HepG2 (cell line): ENCODE results near the gene CDC42SE1. TPM values are rescaled to one million over a fixed set of nuclear protein-coding genes. Genes with fewer than 3 reads are reported as not detected.

Experiments
- AHDC1 ChIP-seq: sonication (generic); formaldehyde crosslinking; IDR thresholded peaks from 2 replicates; pipeline ENCODE4 v1.5.1; 2020; ENCODE audit warnings: mild to moderate bottlenecking, missing genetic modification reagents, borderline replicate concordance
- BRF2 ChIP-seq: sonication (generic); formaldehyde crosslinking; IDR thresholded peaks from 2 replicates; pipeline ENCODE4 v1.8.1; 2022; ENCODE audit warnings: mild to moderate bottlenecking, missing genetic modification reagents
- JUND ChIP-seq: sonication (generic); formaldehyde crosslinking; IDR thresholded peaks from 2 replicates; pipeline ENCODE4 v1.8.0; 2022; ENCODE audit warnings: mild to moderate bottlenecking, missing genetic modification reagents
- KDM5B ChIP-seq: sonication (generic); formaldehyde crosslinking; IDR thresholded peaks from 2 replicates; pipeline ENCODE4 v1.4.0; 2020; ENCODE audit warnings: missing genetic modification reagents, mild to moderate bottlenecking, borderline replicate concordance
- NCOA2 ChIP-seq: sonication (generic); formaldehyde crosslinking; IDR thresholded peaks from 2 replicates; pipeline ENCODE4 v1.8.0; 2022; ENCODE audit warnings: inconsistent platforms
- NFKB2 ChIP-seq: sonication (generic); formaldehyde crosslinking; IDR thresholded peaks from 2 replicates; pipeline ENCODE4 v1.4.0; 2020; ENCODE audit warnings: missing genetic modification reagents, borderline replicate concordance
- NR2F1 ChIP-seq, 2 experiments: fragments of 450-650 bp in 1 of 2; formaldehyde crosslinking in 1 of 2; IDR thresholded peaks; 2 replicates each; pipeline versions ENCODE4 v1.5.0 to v1.6.1; 2016 to 2020; ENCODE audit warnings: mild to moderate bottlenecking in 1 of 2, missing compliant biosample characterization in 1 of 2, missing genetic modification reagents in 1 of 2, moderate library complexity in 1 of 2
- NR2F2 ChIP-seq: IDR thresholded peaks from 2 replicates; pipeline ENCODE4 v1.6.1; 2012; ENCODE audit warnings: low read depth, inconsistent platforms, borderline replicate concordance
- STAG1 ChIP-seq: sonication (generic); formaldehyde crosslinking; IDR thresholded peaks from 2 replicates; pipeline ENCODE4 v1.4.0; 2020; ENCODE audit warnings: missing genetic modification reagents
- TEAD2 ChIP-seq: sonication (generic); formaldehyde crosslinking; IDR thresholded peaks from 2 replicates; pipeline ENCODE4 v1.9.0; 2021; ENCODE audit warnings: missing genetic modification reagents
- TFDP1 ChIP-seq: IDR thresholded peaks from 2 replicates; pipeline ENCODE4 v1.6.1; 2016; ENCODE audit warnings: missing compliant biosample characterization, missing genetic modification reagents, borderline replicate concordance
- UBTF ChIP-seq: sonication (generic); formaldehyde crosslinking; IDR thresholded peaks from 2 replicates; pipeline ENCODE4 v1.4.0; 2020; ENCODE audit warnings: mild to moderate bottlenecking, missing genetic modification reagents
- ZBTB34 ChIP-seq: sonication (generic); formaldehyde crosslinking; IDR thresholded peaks from 2 replicates; pipeline ENCODE4 v1.8.0; 2022; ENCODE audit warnings: mild to moderate bottlenecking, missing genetic modification reagents
- ZNF564 ChIP-seq: sonication (generic); formaldehyde crosslinking; IDR thresholded peaks from 2 replicates; pipeline ENCODE4 v1.8.1; 2023; ENCODE audit warnings: mild to moderate bottlenecking, missing genetic modification reagents
- ZNF792 ChIP-seq: IDR thresholded peaks from 2 replicates; pipeline ENCODE4 v1.6.1; 2016
- polyA plus RNA-seq, 8 experiments: library from polyadenylated mRNA; depleted of rRNA in 3 of 8; stranded (reverse) in 7 of 8; unstranded in 1 of 8; fragments of >200 nt; fragmentation: Illumina TruSeq in 4 of 8; extraction: Trizol in 4 of 8; gene quantifications; 2 replicates each; pipeline versions ENCODE4 v1.2.1 to v1.2.3, GENCODE V29; 2011 to 2016; ENCODE audit warnings: low read depth in 4 of 8, missing spikeins in 1 of 8, mixed read lengths in 1 of 8; ENCODE audit not compliant: insufficient read depth in 1 of 8
- total RNA-seq, 5 experiments: library from RNA; depleted of rRNA; stranded (reverse); fragments of >200 nt; fragmentation: Illumina TruSeq; extraction: Trizol; gene quantifications; 2 replicates each; pipeline ENCODE4 v1.2.3, GENCODE V29; 2016; ENCODE audit warnings: low read depth in 1 of 5

Gene CDC42SE1
- total and polyA plus RNA-seq, 2 of the 13 experiments (the other 11 are each of a cell fraction or from before 2014, with no cell fraction given) = 17.6 to 17.9 TPM

GRCh38 chr1:151047925-151048644 is 11.3 kb downstream of the CDC42SE1 start (continued):
- TF ChIP-seq AHDC1 (CRISPR knock-in tag) (no peak), NR2F2 (no peak), TFDP1 (CRISPR knock-in tag) (peak; percentile 59; the same call in 1 of the 2 replicates), TEAD2 (no peak), NCOA2 (CRISPR knock-in tag) (peak; percentile 29; the same call in 1 of the 2 replicates), BRF2 (CRISPR knock-in tag) (no peak), KDM5B (CRISPR knock-in tag) (peak; percentile 64; the same call in 1 of the 2 replicates), UBTF (CRISPR knock-in tag) (peak; percentile 65), NR2F1 (CRISPR knock-in tag; IDR thresholded peaks at IDR 0.05) (no peak), ZNF792 (CRISPR knock-in tag) (0 out of 2 replicates have a peak, but pooled peaks have one; percentile 45), NFKB2 (CRISPR knock-in tag) (peak; percentile 61; the same call in 1 of the 2 replicates), ZNF564 (CRISPR knock-in tag) (no peak), JUND (peak; percentile 34; the same call in 1 of the 2 replicates), STAG1 (CRISPR knock-in tag) (peak; percentile 33), ZBTB34 (CRISPR knock-in tag) (0 out of 2 replicates have a peak, but pooled peaks have one; percentile 36)
